Measurements from ENCODE around the gene KRT81. TPM values are rescaled to one million over a fixed set of nuclear protein-coding genes. Genes with fewer than 3 reads are reported as not detected.

The KRT81 gene
- polyA plus RNA-seq, 1 donor from 2014 or later: not detected

- Histone ChIP-seq H3K4me2 (ENCODE audit: low read length) (no peak overlapping the region), H3K9ac (ENCODE audit: low read length) (no peak overlapping the region), H3K79me2 (replicated peaks; ENCODE audit: insufficient read depth, low read length) (no peaks in the 10 kb centered on the region), H2AFZ (ENCODE audit: low read depth, low read length) (no peak overlapping the region), H3F3A (ENCODE audit: insufficient read depth, low read length, poor library complexity, severe bottlenecking) (no peaks in the 10 kb centered on the region), H3K36me3 (ENCODE audit: insufficient read depth, low read length) (no peaks in the 10 kb centered on the region), H3K4me3 (ENCODE audit: low read length) (no peak overlapping the region), H4K20me1 (ENCODE audit: insufficient read depth) (no peaks in the 10 kb centered on the region), H3K27ac (ENCODE audit: low read length) (no peak overlapping the region), H3K27me3 (ENCODE audit: insufficient read depth, low read depth, low read length) (no peaks in the 10 kb centered on the region), H3K9me3 (ENCODE audit: low read length) (no peaks in the 10 kb centered on the region), H3K9me2 (ENCODE audit: insufficient read depth, low read length) (no peaks in the 10 kb centered on the region)
- TF ChIP-seq EP300 (conservative IDR thresholded peaks at IDR 0.05; ENCODE audit: poor library complexity, severe bottlenecking) (no peak), SMC3 (conservative IDR thresholded peaks at IDR 0.05; ENCODE audit: poor library complexity) (no peak)
Observed at GRCh38 chr12:52243259-52243855, 48.0 kb downstream of the KRT81 start.

- H3K79me2 ChIP-seq (replicated peaks; ENCODE audit: insufficient read depth, low read length): no peaks in the 10 kb centered on the region
- no peaks in the 10 kb centered on the region for H3K9me3 ChIP-seq (ENCODE audit: low read length)
- no peaks in the 10 kb centered on the region for H3F3A ChIP-seq (ENCODE audit: insufficient read depth, low read length, poor library complexity, severe bottlenecking)
- H3K27ac ChIP-seq (ENCODE audit: low read length): no peak overlapping the region
- H3K9ac ChIP-seq (ENCODE audit: low read length): no peak overlapping the region
- H3K27me3 ChIP-seq (ENCODE audit: insufficient read depth, low read depth, low read length): no peaks in the 10 kb centered on the region
- no peaks in the 10 kb centered on the region for H3K9me2 ChIP-seq (ENCODE audit: insufficient read depth, low read length)
- H3K4me3 ChIP-seq (ENCODE audit: low read length): no peak overlapping the region
- no peak overlapping the region for H3K4me2 ChIP-seq (ENCODE audit: low read length)
- no peak overlapping the region for H2AFZ ChIP-seq (ENCODE audit: low read depth, low read length)
- H3K36me3 ChIP-seq (ENCODE audit: insufficient read depth, low read length): no peaks in the 10 kb centered on the region
- no peaks in the 10 kb centered on the region for H4K20me1 ChIP-seq (ENCODE audit: insufficient read depth)
- TF ChIP-seq EZH2 (IDR thresholded peaks at IDR 0.05; ENCODE audit: borderline replicate concordance, insufficient read depth, low read length, poor library complexity, severe bottlenecking): no peak
- no peak for TF ChIP-seq RAD21 (conservative IDR thresholded peaks at IDR 0.05)
- TF ChIP-seq SMC3 (conservative IDR thresholded peaks at IDR 0.05; ENCODE audit: poor library complexity): no peak
- no peak for TF ChIP-seq REST (IDR thresholded peaks at IDR 0.05; ENCODE audit: borderline replicate concordance)
- no peak for TF ChIP-seq POLR2AphosphoS5 (IDR thresholded peaks at IDR 0.05)
- no peak for TF ChIP-seq MXI1 (conservative IDR thresholded peaks at IDR 0.05; ENCODE audit: poor library complexity, severe bottlenecking)
- no peak for TF ChIP-seq EP300 (conservative IDR thresholded peaks at IDR 0.05; ENCODE audit: poor library complexity, severe bottlenecking)
- no peak for TF ChIP-seq TAF1 (IDR thresholded peaks at IDR 0.05; ENCODE audit: low read depth)
- no peak for TF ChIP-seq CTCF (IDR thresholded peaks at IDR 0.05; ENCODE audit: poor library complexity, severe bottlenecking)
Observed at GRCh38 chr12:52242442-52243258, 48.7 kb downstream of the KRT81 start.
